Measurements from ENCODE around the gene RNF32.

RNF32 gene

DNA sequence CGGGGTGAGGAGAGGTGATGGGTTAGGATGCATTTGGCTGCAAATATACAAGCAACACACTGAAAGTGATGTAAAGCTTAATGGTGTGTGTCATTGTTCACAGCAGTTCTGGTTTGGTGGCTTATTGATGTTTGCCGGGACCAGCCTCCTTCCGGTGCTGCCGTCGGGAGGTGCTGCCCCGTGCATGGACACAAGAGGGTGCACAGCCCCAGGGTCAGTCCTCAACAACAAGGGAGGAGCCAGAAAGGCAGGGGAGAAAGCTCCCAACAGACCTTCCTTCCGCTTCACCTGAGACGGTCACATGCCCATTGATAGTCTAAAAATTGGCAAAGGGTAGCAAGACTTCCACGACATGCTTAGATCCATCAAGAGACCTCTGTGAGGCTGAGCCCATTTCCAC, 9.5 kb downstream of the RNF32 start:
- no peak overlapping the region for H3K4me3 ChIP-seq (ENCODE audit: low read depth, low read length)
- TF ChIP-seq, protein P1, sequence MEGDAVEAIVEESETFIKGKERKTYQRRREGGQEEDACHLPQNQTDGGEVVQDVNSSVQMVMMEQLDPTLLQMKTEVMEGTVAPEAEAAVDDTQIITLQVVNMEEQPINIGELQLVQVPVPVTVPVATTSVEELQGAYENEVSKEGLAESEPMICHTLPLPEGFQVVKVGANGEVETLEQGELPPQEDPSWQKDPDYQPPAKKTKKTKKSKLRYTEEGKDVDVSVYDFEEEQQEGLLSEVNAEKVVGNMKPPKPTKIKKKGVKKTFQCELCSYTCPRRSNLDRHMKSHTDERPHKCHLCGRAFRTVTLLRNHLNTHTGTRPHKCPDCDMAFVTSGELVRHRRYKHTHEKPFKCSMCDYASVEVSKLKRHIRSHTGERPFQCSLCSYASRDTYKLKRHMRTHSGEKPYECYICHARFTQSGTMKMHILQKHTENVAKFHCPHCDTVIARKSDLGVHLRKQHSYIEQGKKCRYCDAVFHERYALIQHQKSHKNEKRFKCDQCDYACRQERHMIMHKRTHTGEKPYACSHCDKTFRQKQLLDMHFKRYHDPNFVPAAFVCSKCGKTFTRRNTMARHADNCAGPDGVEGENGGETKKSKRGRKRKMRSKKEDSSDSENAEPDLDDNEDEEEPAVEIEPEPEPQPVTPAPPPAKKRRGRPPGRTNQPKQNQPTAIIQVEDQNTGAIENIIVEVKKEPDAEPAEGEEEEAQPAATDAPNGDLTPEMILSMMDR (IDR thresholded peaks at IDR 0.05; ENCODE audit: low read depth, low read length): peak; percentile 39

DNA sequence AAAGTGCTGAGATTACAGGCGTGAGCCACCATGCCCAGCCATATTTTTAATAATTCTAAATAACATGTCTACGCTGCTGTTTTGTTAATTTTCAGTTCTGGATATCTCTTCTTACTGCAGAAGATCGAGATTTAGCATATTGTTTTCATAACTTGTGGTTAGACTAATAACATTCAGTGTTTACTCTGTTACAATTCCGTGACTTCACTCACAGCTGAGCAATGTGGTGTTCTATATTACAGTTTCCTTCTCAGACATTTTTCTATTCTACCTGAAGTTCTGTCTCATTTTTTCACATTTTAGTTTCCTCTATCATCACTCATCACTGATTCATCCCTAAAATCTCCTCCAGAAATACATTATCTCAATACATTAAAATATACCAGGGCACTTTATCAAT, 10.9 kb downstream of the RNF32 start:
- H3K4me3 ChIP-seq (ENCODE audit: low read depth, low read length): no peak overlapping the region
- TF ChIP-seq, protein P1 (IDR thresholded peaks at IDR 0.05; ENCODE audit: low read depth, low read length): no peak

DNA sequence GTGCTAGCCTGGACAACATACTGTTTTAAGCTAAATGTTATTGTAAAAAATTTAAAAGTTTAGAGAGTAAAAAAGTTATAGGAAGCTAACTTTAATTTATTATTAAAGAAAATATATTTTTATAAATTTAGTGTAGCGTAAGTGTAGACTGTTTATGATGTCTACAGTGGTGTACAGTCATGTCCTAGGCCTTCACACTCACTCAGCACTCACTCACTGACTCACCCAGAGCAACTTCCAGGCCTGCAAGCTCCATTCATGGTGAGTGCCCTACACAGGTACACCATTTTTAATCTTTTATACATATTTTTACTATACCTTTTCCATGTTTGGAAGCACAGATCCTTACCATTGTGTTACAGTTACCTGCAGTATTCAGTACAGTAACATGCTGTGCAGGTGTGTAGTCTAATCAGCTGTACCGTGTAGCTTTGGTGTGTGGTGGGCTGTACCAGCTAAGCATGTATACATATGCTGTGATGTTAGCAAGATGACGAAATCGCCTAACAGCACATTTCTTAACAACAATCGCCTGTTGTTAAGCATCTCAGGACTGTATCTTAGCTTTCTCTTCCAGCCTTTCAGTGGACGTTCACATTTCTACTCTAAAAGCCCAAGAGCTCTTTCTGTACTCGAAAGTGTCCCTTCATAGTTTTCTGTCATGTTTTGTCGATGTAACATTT, 12.5 kb downstream of the RNF32 start:
- TF ChIP-seq, protein P1 (IDR thresholded peaks at IDR 0.05; ENCODE audit: low read depth, low read length): no peak
- H3K4me3 ChIP-seq (ENCODE audit: low read depth, low read length): no peak overlapping the region

DNA sequence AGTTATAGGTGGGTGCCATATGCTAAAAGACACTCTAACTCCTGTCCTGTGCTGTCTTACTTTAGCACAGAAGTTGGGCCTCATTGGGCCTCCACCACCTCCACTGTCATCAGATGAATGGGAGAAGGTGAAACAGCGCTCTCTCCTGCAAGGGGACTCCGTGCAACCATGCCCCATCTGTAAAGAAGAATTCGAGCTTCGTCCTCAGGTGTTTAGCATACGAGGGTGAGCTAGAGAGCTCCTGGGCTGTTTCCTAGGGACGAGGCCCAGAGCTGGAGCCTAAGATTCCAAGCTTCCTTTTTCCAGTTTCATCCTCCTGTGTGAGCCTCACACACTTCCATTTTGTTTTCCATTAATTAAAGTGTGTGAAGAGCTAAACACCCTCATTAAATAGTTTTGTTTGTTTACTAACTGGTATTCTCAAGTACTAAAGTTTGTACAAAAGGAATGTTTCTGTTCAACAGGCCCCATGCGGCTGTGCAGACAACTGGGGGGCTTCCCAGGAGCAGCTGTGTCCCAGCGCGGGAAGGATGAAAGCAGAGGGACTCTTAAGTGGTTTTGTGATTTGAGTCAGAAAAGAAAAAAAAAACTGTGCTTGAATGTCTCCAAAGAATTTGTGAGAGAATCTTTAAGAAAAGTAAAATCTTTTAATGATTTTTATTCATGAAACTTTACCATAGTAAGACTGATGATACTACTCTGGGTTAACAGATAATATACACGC, 14.1 kb downstream of the RNF32 start:
- no peak overlapping the region for H3K4me3 ChIP-seq (ENCODE audit: low read depth, low read length)
- TF ChIP-seq, protein P1 (IDR thresholded peaks at IDR 0.05; ENCODE audit: low read depth, low read length): no peak

DNA sequence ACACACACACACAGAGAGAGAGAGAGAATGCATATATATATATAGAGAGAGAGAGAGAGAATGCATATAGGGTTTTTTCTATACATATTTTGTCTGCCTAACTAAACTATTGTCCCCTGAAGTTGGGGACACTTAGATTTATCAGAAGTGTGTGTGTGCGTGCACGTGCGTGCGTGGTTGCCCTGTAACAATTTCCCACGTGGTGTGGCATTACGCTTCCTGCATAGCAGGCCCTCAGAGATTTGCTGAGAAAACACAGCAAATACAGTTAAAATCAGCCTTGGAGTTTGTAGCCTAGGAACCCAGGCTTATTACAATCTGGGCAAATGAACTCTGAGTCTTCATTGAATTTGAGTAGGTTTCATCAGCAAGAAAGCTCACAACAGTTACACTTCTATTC, 14.7 kb downstream of the RNF32 start:
- TF ChIP-seq, protein P1 (IDR thresholded peaks at IDR 0.05; ENCODE audit: low read depth, low read length): no peak
- H3K4me3 ChIP-seq (ENCODE audit: low read depth, low read length): no peak overlapping the region

DNA sequence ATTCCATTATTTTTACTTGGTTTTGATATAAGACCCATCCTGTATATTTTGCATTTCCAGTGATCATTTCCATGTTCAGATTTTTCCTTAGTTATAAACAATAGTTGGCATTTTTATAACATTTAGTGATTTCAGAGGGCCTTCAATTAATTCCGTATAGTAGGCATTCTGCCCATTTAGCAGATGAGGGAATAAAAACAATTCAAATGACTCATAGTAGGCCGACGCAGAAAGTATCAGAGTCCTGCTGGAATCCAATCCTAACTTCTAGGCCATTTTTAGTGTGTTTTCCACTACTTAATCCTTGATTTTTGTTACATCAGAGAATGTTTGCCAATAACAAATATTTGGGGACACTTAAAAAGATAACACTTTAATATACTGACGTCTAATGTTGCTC, 15.4 kb downstream of the RNF32 start:
- TF ChIP-seq, protein P1 (IDR thresholded peaks at IDR 0.05; ENCODE audit: low read depth, low read length): no peak
- no peak overlapping the region for H3K4me3 ChIP-seq (ENCODE audit: low read depth, low read length)

DNA sequence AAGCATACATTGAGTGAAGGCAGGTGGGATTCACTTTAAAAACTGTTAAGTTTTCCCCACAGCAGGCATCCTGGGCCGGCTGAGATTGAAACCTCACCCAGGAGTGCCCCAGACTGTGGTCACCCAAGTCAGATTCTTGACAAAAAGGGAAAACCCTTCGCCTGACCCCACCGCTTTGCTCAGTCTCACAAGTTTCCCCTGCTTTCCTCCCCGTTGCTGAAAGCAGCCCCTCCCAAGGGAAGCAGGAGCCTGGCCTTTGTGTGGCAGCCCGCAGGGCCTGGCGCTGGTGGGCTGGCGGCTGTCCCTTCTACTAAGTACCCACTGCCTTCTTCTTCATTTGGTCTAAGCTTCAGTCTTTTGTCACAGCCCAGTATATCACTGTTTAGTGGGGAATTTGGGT, 16.0 kb downstream of the RNF32 start:
- H3K4me3 ChIP-seq (ENCODE audit: low read depth, low read length): no peak overlapping the region
- TF ChIP-seq, protein P1 (IDR thresholded peaks at IDR 0.05; ENCODE audit: low read depth, low read length): no peak

Measured in WI38 (cell line).